HG03039 (cell line): ENCODE data around the gene SEMA3G.

Experiments used
- ATAC-seq: cut with Tn5 transposase; IDR thresholded peaks from one replicate; pipeline ENCODE4 v1.9.1; 2021; ENCODE audit warnings: mild to moderate bottlenecking, moderate library complexity; ENCODE audit not compliant: unreplicated experiment

Gene SEMA3G

GRCh38 chr3:52423173-52423572, 21.7 kb downstream of the SEMA3G start:
- no peak for ATAC-seq

- ATAC-seq: no peak
These were observed 22.2 kb downstream of the SEMA3G start for GRCh38 chr3:52422669-52423068.

GRCh38 chr3:52420388-52420787, 24.5 kb downstream of the SEMA3G start:
- no peak for ATAC-seq

GRCh38 chr3:52415800-52416199, 29.1 kb downstream of the SEMA3G start:
- ATAC-seq: no peak

- no peak for ATAC-seq
These were observed 36.4 kb downstream of the SEMA3G start for GRCh38 chr3:52408466-52408865.

- ATAC-seq: no peak
These were observed 37.1 kb downstream of the SEMA3G start for GRCh38 chr3:52407779-52408178.

- ATAC-seq: no peak
These were observed 38.0 kb downstream of the SEMA3G start for GRCh38 chr3:52406791-52407510.

GRCh38 chr3:52406231-52406661, 38.7 kb downstream of the SEMA3G start:
- ATAC-seq: no peak

GRCh38 chr3:52405601-52406110, 39.2 kb downstream of the SEMA3G start:
- no peak for ATAC-seq

- ATAC-seq: no peak
These were observed 39.8 kb downstream of the SEMA3G start for GRCh38 chr3:52405066-52405465.

GRCh38 chr3:52404391-52404790, 40.5 kb downstream of the SEMA3G start:
- no peak for ATAC-seq

GRCh38 chr3:52403955-52404354, 40.9 kb downstream of the SEMA3G start:
- ATAC-seq: no peak

GRCh38 chr3:52403271-52403841, 41.5 kb downstream of the SEMA3G start:
- no peak for ATAC-seq

- ATAC-seq: no peak
These were observed 42.1 kb downstream of the SEMA3G start for GRCh38 chr3:52402706-52403270.

GRCh38 chr3:52402101-52402521, 42.8 kb downstream of the SEMA3G start:
- ATAC-seq: no peak

- ATAC-seq: no peak
These were observed 43.4 kb downstream of the SEMA3G start for GRCh38 chr3:52401551-52401950.

- no peak for ATAC-seq
These were observed 43.9 kb downstream of the SEMA3G start for GRCh38 chr3:52401021-52401420.

GRCh38 chr3:52400275-52400793, 44.6 kb downstream of the SEMA3G start:
- ATAC-seq: no peak

GRCh38 chr3:52399593-52399992, 45.3 kb downstream of the SEMA3G start:
- no peak for ATAC-seq

GRCh38 chr3:52399131-52399530, 45.8 kb downstream of the SEMA3G start:
- no peak for ATAC-seq

- no peak for ATAC-seq
These were observed 46.2 kb downstream of the SEMA3G start for GRCh38 chr3:52398670-52399081.
